Peyer's patch (tissue), 4 donors: ENCODE results near the gene LRRK1. TPM values are rescaled to one million over a fixed set of nuclear protein-coding genes. Genes with fewer than 3 reads are reported as not detected.

Experiments used
- DNase-seq, 3 donors: peaks; one replicate each; pipeline ENCODE4 v3.0.0-alpha.2; 2017 to 2019
- H3K27ac ChIP-seq, 4 donors: fragments of 200-600 bp; sonication (generic); one replicate each; pipeline ENCODE4 v1.5.1; 2016 to 2019
- H3K27me3 ChIP-seq, 2 donors: fragments of 200-600 bp; sonication (generic); one replicate each; pipeline ENCODE4 v1.5.1; 2019
- H3K36me3 ChIP-seq, 3 donors: fragments of 200-600 bp; sonication (generic); one replicate each; pipeline ENCODE4 v1.5.1; 2016 to 2019
- H3K4me1 ChIP-seq, 4 donors: fragments of 200-600 bp; sonication (generic); one replicate each; pipeline ENCODE4 v1.5.1; 2016 to 2019
- H3K4me3 ChIP-seq, 4 donors: fragments of 200-600 bp; sonication (generic); 1 replicate in 3 of 4; 2 replicates in 1 of 4; pipeline ENCODE4 v1.5.1; 2016 to 2019; ENCODE audit warnings: mild to moderate bottlenecking in 1 of 4
- H3K9me3 ChIP-seq, 4 donors: fragments of 200-600 bp; sonication (generic); one replicate each; pipeline ENCODE4 v1.5.1; 2016 to 2019; ENCODE audit warnings: mild to moderate bottlenecking in 1 of 4
- POLR2A ChIP-seq, 2 donors: fragments of 450-650 bp; IDR thresholded peaks; one replicate each; pipeline ENCODE4 v1.5.1; 2017; ENCODE audit warnings: antibody characterized with exemption in 2 of 2, mild to moderate bottlenecking in 2 of 2, moderate library complexity in 2 of 2
- total RNA-seq, 4 donors: library from RNA; depleted of rRNA; stranded (reverse); fragments of >200 nt; gene quantifications; one replicate each; pipeline ENCODE4 v1.1.0, GENCODE V29; 2016
- TF ChIP-seq, protein P1 (sequence below), 6 experiments: fragments of 450-650 bp in 4 of 6; fragments of 200-600 bp in 2 of 6; sonication (generic) in 1 of 6; IDR thresholded peaks; one replicate each; pipeline ENCODE4 v1.5.1; 2017 to 2019; ENCODE audit warnings: antibody characterized with exemption in 6 of 6, mild to moderate bottlenecking in 3 of 6, moderate library complexity in 1 of 6

LRRK1 gene
- total RNA-seq, 4 donors from 2014 or later, result 49.2 to 66.0 (median 55.5) TPM

DNA sequence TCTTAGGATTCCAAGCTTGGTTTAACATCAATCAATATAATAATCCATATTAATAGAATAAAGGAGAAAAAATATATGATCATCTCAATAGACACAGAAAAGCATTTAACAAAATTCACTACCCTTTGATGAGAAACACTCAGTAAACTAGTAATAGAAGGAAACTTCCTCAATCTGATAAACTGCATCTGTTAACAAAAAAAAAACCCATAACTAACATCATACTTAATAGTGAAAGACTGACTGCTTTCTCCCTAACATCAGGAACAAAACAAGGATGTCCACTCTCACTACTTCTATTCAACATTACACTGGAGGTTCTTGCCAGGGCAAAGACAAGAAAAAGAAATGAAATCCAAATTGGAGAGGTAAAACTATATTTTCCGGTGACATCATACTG, 30.5 kb downstream of the LRRK1 start:
- H3K4me3 ChIP-seq, result no peak overlapping the region
- TF ChIP-seq POLR2A (IDR thresholded peaks at IDR 0.05), result no peak
- TF ChIP-seq, protein P1, sequence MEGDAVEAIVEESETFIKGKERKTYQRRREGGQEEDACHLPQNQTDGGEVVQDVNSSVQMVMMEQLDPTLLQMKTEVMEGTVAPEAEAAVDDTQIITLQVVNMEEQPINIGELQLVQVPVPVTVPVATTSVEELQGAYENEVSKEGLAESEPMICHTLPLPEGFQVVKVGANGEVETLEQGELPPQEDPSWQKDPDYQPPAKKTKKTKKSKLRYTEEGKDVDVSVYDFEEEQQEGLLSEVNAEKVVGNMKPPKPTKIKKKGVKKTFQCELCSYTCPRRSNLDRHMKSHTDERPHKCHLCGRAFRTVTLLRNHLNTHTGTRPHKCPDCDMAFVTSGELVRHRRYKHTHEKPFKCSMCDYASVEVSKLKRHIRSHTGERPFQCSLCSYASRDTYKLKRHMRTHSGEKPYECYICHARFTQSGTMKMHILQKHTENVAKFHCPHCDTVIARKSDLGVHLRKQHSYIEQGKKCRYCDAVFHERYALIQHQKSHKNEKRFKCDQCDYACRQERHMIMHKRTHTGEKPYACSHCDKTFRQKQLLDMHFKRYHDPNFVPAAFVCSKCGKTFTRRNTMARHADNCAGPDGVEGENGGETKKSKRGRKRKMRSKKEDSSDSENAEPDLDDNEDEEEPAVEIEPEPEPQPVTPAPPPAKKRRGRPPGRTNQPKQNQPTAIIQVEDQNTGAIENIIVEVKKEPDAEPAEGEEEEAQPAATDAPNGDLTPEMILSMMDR (IDR thresholded peaks at IDR 0.05), result no peak
- DNase-seq, result no peak

DNA sequence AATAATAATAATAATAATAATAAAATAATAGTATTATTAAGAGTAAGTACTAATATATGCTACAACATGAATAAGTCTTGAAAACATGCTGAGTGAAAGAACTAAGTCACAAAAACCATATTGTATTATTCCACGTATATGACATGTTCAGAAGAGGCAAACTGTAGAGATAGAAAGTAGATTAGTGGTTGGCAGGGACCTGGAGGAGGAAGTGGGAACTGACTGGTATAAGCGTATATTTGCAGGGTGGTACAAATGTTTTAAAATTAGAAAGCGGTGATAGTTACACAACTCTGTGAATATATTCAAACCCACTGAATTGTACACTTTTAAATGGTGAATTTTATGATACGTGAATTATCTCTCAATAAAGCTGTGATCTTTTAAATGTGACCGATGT, 32.8 kb downstream of the LRRK1 start:
- DNase-seq, result no peak
- H3K27ac ChIP-seq, result no peak overlapping the region
- no peaks in the 10 kb centered on the region for H3K36me3 ChIP-seq
- no peaks in the 10 kb centered on the region for H3K4me1 ChIP-seq
- no peak overlapping the region for H3K4me3 ChIP-seq
- no peak for TF ChIP-seq POLR2A (IDR thresholded peaks at IDR 0.05)
- TF ChIP-seq, protein P1 (IDR thresholded peaks at IDR 0.05), result no peak
- no peaks in the 10 kb centered on the region for H3K9me3 ChIP-seq
- no peaks in the 10 kb centered on the region for H3K27me3 ChIP-seq

More for the DNA sequence above, 30.5 kb downstream of the LRRK1 start:
- Histone ChIP-seq H3K4me1 (no peaks in the 10 kb centered on the region), H3K9me3 (no peaks in the 10 kb centered on the region), H3K27ac (no peak overlapping the region), H3K27me3 (no peaks in the 10 kb centered on the region), H3K36me3 (no peaks in the 10 kb centered on the region)

DNA sequence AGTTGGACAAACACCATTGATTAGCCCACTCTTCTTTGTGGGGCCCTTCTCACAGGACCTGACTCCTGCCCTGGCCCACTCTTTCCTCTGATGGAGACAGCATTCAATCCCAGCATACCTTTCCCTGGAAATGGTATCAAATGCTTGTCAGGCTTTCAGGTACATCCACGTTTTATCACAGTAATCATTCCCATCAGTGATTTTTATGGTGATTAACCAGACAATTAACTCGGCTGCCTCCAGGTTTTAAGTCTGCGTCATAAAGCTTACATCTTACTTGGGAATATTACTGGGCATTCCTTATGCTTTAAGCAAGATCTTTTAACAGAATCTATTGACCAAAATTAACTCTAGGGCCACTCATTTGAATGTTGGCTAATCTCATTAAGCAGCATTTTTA, 33.4 kb downstream of the LRRK1 start:
- no peaks in the 10 kb centered on the region for H3K9me3 ChIP-seq
- no peak overlapping the region for H3K27ac ChIP-seq
- TF ChIP-seq, protein P1 (IDR thresholded peaks at IDR 0.05), result no peak
- no peak for TF ChIP-seq POLR2A (IDR thresholded peaks at IDR 0.05)

DNA sequence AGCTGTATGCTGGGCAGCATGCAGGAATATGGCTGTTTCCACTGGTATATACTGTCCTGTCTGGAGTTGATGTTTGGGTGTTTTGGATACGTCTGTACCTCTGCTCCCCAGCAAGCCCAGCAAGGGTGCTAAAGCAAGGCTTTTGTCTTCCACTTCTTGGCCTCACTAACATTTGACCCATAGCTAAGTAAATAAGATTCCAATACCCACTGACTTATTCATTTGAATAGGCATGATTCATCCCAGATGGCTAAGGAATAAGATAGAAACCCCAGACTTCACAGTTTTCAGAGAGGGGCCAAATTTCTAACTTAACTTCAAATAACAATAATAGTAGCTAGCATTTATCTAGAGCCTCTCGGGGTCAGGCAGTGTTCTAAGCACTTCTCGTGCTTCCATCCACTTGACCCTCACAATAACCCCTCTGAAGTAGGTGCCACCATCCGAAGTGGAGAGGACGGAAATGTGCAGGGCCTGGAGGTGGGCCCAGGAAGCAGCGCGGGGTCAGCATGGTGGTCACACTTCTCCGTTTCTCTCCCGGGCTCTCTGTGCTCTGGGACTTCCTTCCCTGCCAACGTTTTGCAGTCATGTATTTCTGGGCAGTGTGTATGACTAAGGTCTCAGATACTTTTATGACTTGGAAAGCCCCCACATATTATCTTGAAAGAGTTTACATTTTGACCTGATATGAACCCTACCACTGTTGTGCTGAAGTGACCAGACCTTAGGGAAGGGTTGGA, 39.3 kb downstream of the LRRK1 start:
- Histone ChIP-seq H3K27ac (no peak overlapping the region), H3K27me3 (no peaks in the 10 kb centered on the region), H3K36me3 (no peaks in the 10 kb centered on the region), H3K4me1 (no peaks in the 10 kb centered on the region), H3K9me3 (no peaks in the 10 kb centered on the region), H3K4me3 (no peak overlapping the region)
- DNase-seq, result no peak
- TF ChIP-seq, protein P1 (IDR thresholded peaks at IDR 0.05), result no peak
- no peak for TF ChIP-seq POLR2A (IDR thresholded peaks at IDR 0.05)

More for the DNA sequence above, 33.4 kb downstream of the LRRK1 start:
- no peaks in the 10 kb centered on the region for H3K4me1 ChIP-seq
- no peaks in the 10 kb centered on the region for H3K36me3 ChIP-seq
- H3K27me3 ChIP-seq, result no peaks in the 10 kb centered on the region
- no peak for DNase-seq
- H3K4me3 ChIP-seq, result no peak overlapping the region

DNA sequence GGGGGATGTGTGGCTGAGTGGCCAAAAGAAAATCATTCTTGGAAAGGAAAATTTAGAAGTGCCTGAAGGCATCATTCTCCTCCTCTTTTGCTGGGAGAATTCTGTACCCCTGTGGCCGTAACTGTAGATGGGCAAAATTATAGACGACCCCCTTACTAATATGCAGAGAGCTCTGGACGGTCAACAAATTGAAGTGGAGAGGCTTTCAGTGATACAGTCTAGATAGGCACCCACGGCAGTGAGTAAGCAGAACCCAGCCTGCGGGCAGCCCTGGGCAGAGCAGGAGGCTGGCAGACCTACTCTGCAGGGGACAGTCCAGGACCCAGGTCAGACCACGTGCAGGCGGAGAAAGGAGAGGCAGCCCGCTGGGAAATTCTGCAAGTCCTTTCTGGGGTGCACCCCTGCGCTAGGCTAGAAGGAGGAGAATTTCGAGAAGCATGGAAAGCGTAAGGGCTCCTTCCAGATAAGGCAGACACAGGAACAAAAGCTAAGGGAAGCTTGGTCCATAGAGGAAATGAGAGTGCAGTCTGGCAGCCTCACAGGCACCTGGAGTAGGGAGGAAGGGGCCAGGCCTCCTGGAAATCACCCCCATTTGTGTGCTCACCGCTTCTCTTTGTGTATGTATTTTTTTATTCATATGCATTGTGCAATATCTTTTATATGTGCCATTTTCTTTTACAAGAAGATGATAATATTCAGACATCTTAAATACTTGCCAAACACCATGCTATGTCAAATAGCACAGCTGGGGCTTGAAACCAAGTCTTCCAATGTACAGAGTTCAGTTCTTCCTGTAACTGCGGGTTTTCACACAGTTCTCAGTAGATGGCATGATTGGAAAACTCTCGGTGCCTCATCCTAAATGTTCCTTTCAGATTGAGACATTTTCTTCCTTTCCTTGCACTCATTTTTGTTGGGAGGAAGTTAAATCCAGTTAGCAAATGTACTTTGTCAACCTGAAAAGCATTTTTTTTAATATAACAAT, 40.2 kb downstream of the LRRK1 start:
- TF ChIP-seq, protein P1 (IDR thresholded peaks at IDR 0.05), result no peak
- no peak for TF ChIP-seq POLR2A (IDR thresholded peaks at IDR 0.05)
- H3K27ac ChIP-seq, result no peak overlapping the region

More for the DNA sequence above, 40.2 kb downstream of the LRRK1 start:
- Histone ChIP-seq H3K27me3 (no peaks in the 10 kb centered on the region), H3K9me3 (no peaks in the 10 kb centered on the region), H3K4me1 (no peaks in the 10 kb centered on the region), H3K4me3 (no peak overlapping the region), H3K36me3 (no peaks in the 10 kb centered on the region)
- DNase-seq, result no peak
